ENCODE data around the gene LDB1. TPM values are rescaled to one million over a fixed set of nuclear protein-coding genes. Genes with fewer than 3 reads are reported as not detected.

LDB1 gene
- total RNA-seq, 1 experiment from 2014 or later = 87.6 TPM

DNA sequence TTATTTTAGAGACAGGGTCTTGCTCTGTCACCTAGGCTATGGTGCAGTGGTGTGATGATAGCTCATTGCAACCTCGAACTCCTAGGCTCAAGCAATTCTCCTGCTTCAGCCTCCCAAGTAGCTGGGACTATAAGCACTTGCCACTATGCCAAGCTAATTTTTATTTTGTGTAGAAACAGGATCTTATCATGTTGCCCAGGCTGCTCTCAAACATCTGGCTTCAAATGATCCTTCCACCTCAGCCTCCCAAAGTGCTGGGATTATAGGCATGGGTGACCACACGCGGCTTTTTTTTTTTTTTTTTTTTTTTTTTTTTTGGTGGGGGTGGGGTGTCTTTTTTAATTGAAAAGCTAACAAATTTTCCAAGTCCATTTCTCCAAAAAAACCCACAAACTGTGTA, 36.6 kb downstream of the LDB1 start:
- DNase-seq (ENCODE audit: low read depth, low spot score) = no peak
- in situ Hi-C loops (cut with HindIII; ENCODE audit: low pct_unique_long_range_greater_than_20kb, low sequenced_read_pairs) (no loop called here), intact Hi-C loops (cut with micrococcal nuclease; ENCODE audit: unreplicated experiment) (no loop called here)
- Histone ChIP-seq H3K9me3 (ENCODE audit: control insufficient read depth, insufficient read depth, low read depth, low read length) (no peaks in the 10 kb centered on the region), H3K4me3 (ENCODE audit: low read depth in 2 of 2, low read length in 2 of 2) (no peak overlapping the region), H3K36me3 (ENCODE audit: control insufficient read depth, insufficient read depth, low read length) (no peaks in the 10 kb centered on the region), H3K27me3 (ENCODE audit: control insufficient read depth, insufficient read depth, low read length) (no peaks in the 10 kb centered on the region), H3K4me1 (ENCODE audit: control insufficient read depth, insufficient read depth, low read length) (no peaks in the 10 kb centered on the region), H3K27ac (ENCODE audit: low read length) (no peak overlapping the region)
- ATAC-seq = no peak
- TF ChIP-seq, protein P1, sequence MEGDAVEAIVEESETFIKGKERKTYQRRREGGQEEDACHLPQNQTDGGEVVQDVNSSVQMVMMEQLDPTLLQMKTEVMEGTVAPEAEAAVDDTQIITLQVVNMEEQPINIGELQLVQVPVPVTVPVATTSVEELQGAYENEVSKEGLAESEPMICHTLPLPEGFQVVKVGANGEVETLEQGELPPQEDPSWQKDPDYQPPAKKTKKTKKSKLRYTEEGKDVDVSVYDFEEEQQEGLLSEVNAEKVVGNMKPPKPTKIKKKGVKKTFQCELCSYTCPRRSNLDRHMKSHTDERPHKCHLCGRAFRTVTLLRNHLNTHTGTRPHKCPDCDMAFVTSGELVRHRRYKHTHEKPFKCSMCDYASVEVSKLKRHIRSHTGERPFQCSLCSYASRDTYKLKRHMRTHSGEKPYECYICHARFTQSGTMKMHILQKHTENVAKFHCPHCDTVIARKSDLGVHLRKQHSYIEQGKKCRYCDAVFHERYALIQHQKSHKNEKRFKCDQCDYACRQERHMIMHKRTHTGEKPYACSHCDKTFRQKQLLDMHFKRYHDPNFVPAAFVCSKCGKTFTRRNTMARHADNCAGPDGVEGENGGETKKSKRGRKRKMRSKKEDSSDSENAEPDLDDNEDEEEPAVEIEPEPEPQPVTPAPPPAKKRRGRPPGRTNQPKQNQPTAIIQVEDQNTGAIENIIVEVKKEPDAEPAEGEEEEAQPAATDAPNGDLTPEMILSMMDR (IDR thresholded peaks at IDR 0.05) = no peak
- TF ChIP-seq SIN3A (IDR thresholded peaks at IDR 0.05; ENCODE audit: borderline replicate concordance, insufficient read depth, low read depth, low read length) (no peak), POLR2AphosphoS5 (IDR thresholded peaks at IDR 0.05; ENCODE audit: low read depth, low read length) (no peak), TCF7L2 (IDR thresholded peaks at IDR 0.05; ENCODE audit: low read depth, low read length) (no peak)
- TF ChIP-seq, protein P2, sequence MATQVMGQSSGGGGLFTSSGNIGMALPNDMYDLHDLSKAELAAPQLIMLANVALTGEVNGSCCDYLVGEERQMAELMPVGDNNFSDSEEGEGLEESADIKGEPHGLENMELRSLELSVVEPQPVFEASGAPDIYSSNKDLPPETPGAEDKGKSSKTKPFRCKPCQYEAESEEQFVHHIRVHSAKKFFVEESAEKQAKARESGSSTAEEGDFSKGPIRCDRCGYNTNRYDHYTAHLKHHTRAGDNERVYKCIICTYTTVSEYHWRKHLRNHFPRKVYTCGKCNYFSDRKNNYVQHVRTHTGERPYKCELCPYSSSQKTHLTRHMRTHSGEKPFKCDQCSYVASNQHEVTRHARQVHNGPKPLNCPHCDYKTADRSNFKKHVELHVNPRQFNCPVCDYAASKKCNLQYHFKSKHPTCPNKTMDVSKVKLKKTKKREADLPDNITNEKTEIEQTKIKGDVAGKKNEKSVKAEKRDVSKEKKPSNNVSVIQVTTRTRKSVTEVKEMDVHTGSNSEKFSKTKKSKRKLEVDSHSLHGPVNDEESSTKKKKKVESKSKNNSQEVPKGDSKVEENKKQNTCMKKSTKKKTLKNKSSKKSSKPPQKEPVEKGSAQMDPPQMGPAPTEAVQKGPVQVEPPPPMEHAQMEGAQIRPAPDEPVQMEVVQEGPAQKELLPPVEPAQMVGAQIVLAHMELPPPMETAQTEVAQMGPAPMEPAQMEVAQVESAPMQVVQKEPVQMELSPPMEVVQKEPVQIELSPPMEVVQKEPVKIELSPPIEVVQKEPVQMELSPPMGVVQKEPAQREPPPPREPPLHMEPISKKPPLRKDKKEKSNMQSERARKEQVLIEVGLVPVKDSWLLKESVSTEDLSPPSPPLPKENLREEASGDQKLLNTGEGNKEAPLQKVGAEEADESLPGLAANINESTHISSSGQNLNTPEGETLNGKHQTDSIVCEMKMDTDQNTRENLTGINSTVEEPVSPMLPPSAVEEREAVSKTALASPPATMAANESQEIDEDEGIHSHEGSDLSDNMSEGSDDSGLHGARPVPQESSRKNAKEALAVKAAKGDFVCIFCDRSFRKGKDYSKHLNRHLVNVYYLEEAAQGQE (IDR thresholded peaks at IDR 0.05; ENCODE audit: insufficient read depth in 1 of 2, low read depth in 2 of 2, low read length in 1 of 2) = no peak
- ChIA-PET CTCF (interaction anchor here (0.7 to 1.2 kb wide), 2 partner anchors 11 to 315 kb away, joined by 7 to 15 read pairs; no protein-coding TSS in a partner anchor), POLR2A (interaction anchor here (0.7 kb wide), 1 partner anchor 63 kb away, joined by 3 read pairs; no protein-coding TSS in a partner anchor)
- no TSS peak for BruUV-seq (replicated peaks)

DNA sequence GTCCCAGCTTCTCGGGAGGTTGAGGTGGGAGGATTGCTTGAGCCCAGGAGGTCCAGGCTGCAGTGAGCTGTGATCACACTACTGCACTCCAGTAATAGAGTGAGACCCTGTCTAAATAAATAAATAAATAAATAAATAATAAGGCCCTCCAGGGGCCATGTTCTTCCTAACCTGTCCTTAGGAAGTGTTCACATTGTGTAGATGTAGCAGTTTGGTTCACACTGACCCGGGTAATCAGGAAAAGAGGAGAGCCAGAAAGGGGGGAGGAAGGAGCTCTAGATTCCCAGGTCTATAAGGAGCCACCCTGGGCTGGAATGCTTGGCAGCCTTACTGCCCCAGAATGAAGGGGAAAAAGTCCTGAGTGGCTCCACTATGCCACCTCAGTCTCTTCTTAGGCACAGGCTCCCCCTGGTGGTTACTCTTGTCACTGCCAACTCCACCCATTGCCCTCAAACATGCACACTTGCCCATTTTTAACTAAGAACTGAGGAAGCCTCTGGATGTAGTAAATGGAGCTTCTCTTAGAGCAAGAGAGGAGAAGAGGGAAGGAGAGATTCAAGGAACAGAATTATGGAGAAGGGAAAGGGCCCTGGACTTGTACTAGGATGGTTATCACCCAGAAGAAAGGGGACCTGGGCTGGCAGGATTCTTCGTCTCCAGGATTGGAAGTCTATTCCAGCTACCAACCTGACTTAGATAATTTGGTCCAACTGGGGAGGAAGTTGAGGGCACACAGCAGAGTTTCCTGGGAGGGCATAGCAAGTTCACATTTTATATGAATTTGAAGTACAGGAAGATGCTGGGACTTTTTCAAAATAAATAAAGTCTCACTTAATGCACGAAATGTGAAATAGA, 47.3 kb downstream of the LDB1 start:
- POLR2A ChIA-PET = interaction anchor here (0.6 kb wide), 1 partner anchor 163 kb away, joined by 3 read pairs; no protein-coding TSS in a partner anchor
- H3K4me1 ChIP-seq (ENCODE audit: control insufficient read depth, insufficient read depth, low read length) = no peaks in the 10 kb centered on the region
- in situ Hi-C loops (cut with HindIII; ENCODE audit: low pct_unique_long_range_greater_than_20kb, low sequenced_read_pairs) = no loop called here
- TF ChIP-seq TCF7L2 (IDR thresholded peaks at IDR 0.05; ENCODE audit: low read depth, low read length) (no peak), SIN3A (IDR thresholded peaks at IDR 0.05; ENCODE audit: borderline replicate concordance, insufficient read depth, low read depth, low read length) (no peak), POLR2AphosphoS5 (IDR thresholded peaks at IDR 0.05; ENCODE audit: low read depth, low read length) (no peak)
- TF ChIP-seq, protein P2 (IDR thresholded peaks at IDR 0.05; ENCODE audit: insufficient read depth in 1 of 2, low read depth in 2 of 2, low read length in 1 of 2) = no peak
- TF ChIP-seq, protein P1 (IDR thresholded peaks at IDR 0.05) = peak; percentile 98
- no peak overlapping the region for H3K4me3 ChIP-seq (ENCODE audit: low read depth in 2 of 2, low read length in 2 of 2)
- ATAC-seq (peak; percentile 93), DNase-seq (ENCODE audit: low read depth, low spot score) (peak; percentile 76)
- CTCF ChIA-PET = interaction anchor here (0.5 to 1.6 kb wide), 13 partner anchors 10 to 868 kb away, joined by 3 to 8 read pairs (median 5); no protein-coding TSS in a partner anchor
- BruUV-seq (replicated peaks) = no TSS peak
- no peaks in the 10 kb centered on the region for H3K9me3 ChIP-seq (ENCODE audit: control insufficient read depth, insufficient read depth, low read depth, low read length)
- H3K36me3 ChIP-seq (ENCODE audit: control insufficient read depth, insufficient read depth, low read length) = no peaks in the 10 kb centered on the region
- intact Hi-C loops (cut with micrococcal nuclease; ENCODE audit: unreplicated experiment) = loop anchor here (2.0 kb wide), 1 partner anchor 232 kb away; no protein-coding TSS in a partner anchor
- H3K27ac ChIP-seq (ENCODE audit: low read length) = no peak overlapping the region
- no peaks in the 10 kb centered on the region for H3K27me3 ChIP-seq (ENCODE audit: control insufficient read depth, insufficient read depth, low read length)

Measured in Panc1 (cell line).